ENCODE data around the gene SLC7A5. TPM values are rescaled to one million over a fixed set of nuclear protein-coding genes. Genes with fewer than 3 reads are reported as not detected.

Gene SLC7A5
- total RNA-seq, 4 donors from 2014 or later: 7.0 to 133 (median 19.1) TPM

- H3K9me3 ChIP-seq: no peaks in the 10 kb centered on the region
- H3K4me1 ChIP-seq: no peaks in the 10 kb centered on the region
- in situ Hi-C loops (cut with MboI; ENCODE audit: low sequenced_read_pairs in 4 of 4) (no loop called here), intact Hi-C loops (cut with DNase I; ENCODE audit: low total_unique reads) (no loop called here)
- no peak overlapping the region for H3K27ac ChIP-seq
- DNase-seq (no peak), ATAC-seq (peak in 1 of 2 donors; percentile 36)
- TF ChIP-seq, protein P1, sequence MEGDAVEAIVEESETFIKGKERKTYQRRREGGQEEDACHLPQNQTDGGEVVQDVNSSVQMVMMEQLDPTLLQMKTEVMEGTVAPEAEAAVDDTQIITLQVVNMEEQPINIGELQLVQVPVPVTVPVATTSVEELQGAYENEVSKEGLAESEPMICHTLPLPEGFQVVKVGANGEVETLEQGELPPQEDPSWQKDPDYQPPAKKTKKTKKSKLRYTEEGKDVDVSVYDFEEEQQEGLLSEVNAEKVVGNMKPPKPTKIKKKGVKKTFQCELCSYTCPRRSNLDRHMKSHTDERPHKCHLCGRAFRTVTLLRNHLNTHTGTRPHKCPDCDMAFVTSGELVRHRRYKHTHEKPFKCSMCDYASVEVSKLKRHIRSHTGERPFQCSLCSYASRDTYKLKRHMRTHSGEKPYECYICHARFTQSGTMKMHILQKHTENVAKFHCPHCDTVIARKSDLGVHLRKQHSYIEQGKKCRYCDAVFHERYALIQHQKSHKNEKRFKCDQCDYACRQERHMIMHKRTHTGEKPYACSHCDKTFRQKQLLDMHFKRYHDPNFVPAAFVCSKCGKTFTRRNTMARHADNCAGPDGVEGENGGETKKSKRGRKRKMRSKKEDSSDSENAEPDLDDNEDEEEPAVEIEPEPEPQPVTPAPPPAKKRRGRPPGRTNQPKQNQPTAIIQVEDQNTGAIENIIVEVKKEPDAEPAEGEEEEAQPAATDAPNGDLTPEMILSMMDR (IDR thresholded peaks at IDR 0.05 in 4 of 5, conservative IDR thresholded peaks at IDR 0.05 in 1 of 5): no peak
- no peak for TF ChIP-seq POLR2A (IDR thresholded peaks at IDR 0.05)
- no peak overlapping the region for H3K4me3 ChIP-seq
- H3K36me3 ChIP-seq: no peaks in the 10 kb centered on the region
- H3K27me3 ChIP-seq: peaks cover 0 to 5% (median 4%) of the 10 kb centered on the region in 3 donors
Measured at GRCh38 chr16:87806641-87807546, 62.4 kb downstream of the SLC7A5 start.

GRCh38 chr16:87806261-87806640, 63.1 kb downstream of the SLC7A5 start:
- H3K4me3 ChIP-seq: no peak overlapping the region
- DNase-seq (no peak), ATAC-seq (no peak)
- H3K9me3 ChIP-seq: no peaks in the 10 kb centered on the region
- TF ChIP-seq, protein P1 (IDR thresholded peaks at IDR 0.05 in 4 of 5, conservative IDR thresholded peaks at IDR 0.05 in 1 of 5): no peak
- TF ChIP-seq POLR2A (IDR thresholded peaks at IDR 0.05): no peak
- no peaks in the 10 kb centered on the region for H3K4me1 ChIP-seq
- H3K27me3 ChIP-seq: peaks cover 0 to 5% (median 4%) of the 10 kb centered on the region in 3 donors
- intact Hi-C loops (cut with DNase I; ENCODE audit: low total_unique reads): no loop called here
- no peaks in the 10 kb centered on the region for H3K36me3 ChIP-seq
- no peak overlapping the region for H3K27ac ChIP-seq
- in situ Hi-C loops (cut with MboI; ENCODE audit: low sequenced_read_pairs in 4 of 4): no loop called here

- no peaks in the 10 kb centered on the region for H3K36me3 ChIP-seq
- no peak overlapping the region for H3K27ac ChIP-seq
- H3K4me1 ChIP-seq: no peaks in the 10 kb centered on the region
- no peak for ATAC-seq
- H3K4me3 ChIP-seq: no peak overlapping the region
- in situ Hi-C loops (cut with MboI; ENCODE audit: low sequenced_read_pairs in 4 of 4) (no loop called here), intact Hi-C loops (cut with DNase I; ENCODE audit: low total_unique reads) (no loop called here)
- TF ChIP-seq, protein P1 (IDR thresholded peaks at IDR 0.05 in 4 of 5, conservative IDR thresholded peaks at IDR 0.05 in 1 of 5): no peak
- TF ChIP-seq POLR2A (IDR thresholded peaks at IDR 0.05): no peak
- no peaks in the 10 kb centered on the region for H3K9me3 ChIP-seq
- peaks cover 0 to 5% (median 4%) of the 10 kb centered on the region in 3 donors for H3K27me3 ChIP-seq
- DNase-seq: no peak
Measured at GRCh38 chr16:87803385-87803784, 65.9 kb downstream of the SLC7A5 start.

DNA sequence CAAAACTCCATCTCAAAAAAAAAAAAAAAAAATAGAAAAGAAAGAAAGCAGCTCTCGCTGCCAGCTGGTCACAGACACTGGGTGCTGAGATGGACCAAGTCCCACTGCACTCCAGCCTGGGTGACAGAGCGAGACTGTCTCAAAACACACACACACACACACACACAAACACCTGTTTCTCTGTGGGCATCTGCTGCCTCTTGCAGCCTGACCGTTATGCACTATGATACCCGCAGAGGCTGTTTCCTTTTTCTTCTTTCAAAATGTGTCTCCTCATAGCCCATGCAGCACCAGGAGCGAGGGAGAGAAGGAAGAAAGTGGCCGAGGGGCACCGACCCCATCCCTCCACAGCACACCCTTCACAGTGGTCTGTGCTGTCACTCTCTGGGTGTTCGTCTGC, 66.6 kb downstream of the SLC7A5 start:
- no peak overlapping the region for H3K4me3 ChIP-seq
- ATAC-seq: no peak
- no peaks in the 10 kb centered on the region for H3K4me1 ChIP-seq
- no peaks in the 10 kb centered on the region for H3K9me3 ChIP-seq
- in situ Hi-C loops (cut with MboI; ENCODE audit: low sequenced_read_pairs in 4 of 4) (no loop called here), intact Hi-C loops (cut with DNase I; ENCODE audit: low total_unique reads) (no loop called here)
- TF ChIP-seq, protein P1 (IDR thresholded peaks at IDR 0.05 in 4 of 5, conservative IDR thresholded peaks at IDR 0.05 in 1 of 5): no peak
- TF ChIP-seq POLR2A (IDR thresholded peaks at IDR 0.05): no peak
- peaks cover 0 to 5% (median 4%) of the 10 kb centered on the region in 3 donors for H3K27me3 ChIP-seq
- no peak for DNase-seq
- H3K27ac ChIP-seq: no peak overlapping the region
- H3K36me3 ChIP-seq: no peaks in the 10 kb centered on the region
